Loucy (cell line): Measurements from ENCODE around the gene SGMS1.

Experiments
- H2AFZ ChIP-seq: fragments of 200-600 bp; sonication (generic); 2 replicates; pipeline ENCODE4 v1.6.0; 2016; ENCODE audit warnings: antibody characterized with exemption, mild to moderate bottlenecking, low read length, moderate library complexity
- H3F3A ChIP-seq: fragments of 200-600 bp; 2 replicates; pipeline ENCODE4 v1.6.0; 2016; ENCODE audit warnings: antibody characterized with exemption, low read depth, mild to moderate bottlenecking
- H3K27me3 ChIP-seq: fragments of 200-600 bp; sonication (generic); 2 replicates; pipeline ENCODE4 v1.6.1; 2014; ENCODE audit warnings: low read length, mild to moderate bottlenecking; ENCODE audit not compliant: insufficient read depth, poor library complexity, severe bottlenecking
- H3K36me3 ChIP-seq: fragments of 200-600 bp; sonication (generic); 2 replicates; pipeline ENCODE4 v1.6.1; 2016; ENCODE audit warnings: low read length; ENCODE audit not compliant: insufficient read depth
- H3K4me1 ChIP-seq: fragments of 200-600 bp; sonication (generic); 2 replicates; pipeline ENCODE4 v1.5.1; 2014; ENCODE audit warnings: low read length, mild to moderate bottlenecking; ENCODE audit not compliant: insufficient read depth, poor library complexity, severe bottlenecking
- H3K4me2 ChIP-seq: fragments of 200-600 bp; sonication (generic); 2 replicates; pipeline ENCODE4 v1.6.0; 2014; ENCODE audit warnings: antibody characterized with exemption, low read length, low read depth, mild to moderate bottlenecking; ENCODE audit not compliant: poor library complexity, severe bottlenecking
- H3K4me3 ChIP-seq: fragments of 200-600 bp; sonication (generic); 2 replicates; pipeline ENCODE4 v1.5.1; 2014; ENCODE audit warnings: low read length, mild to moderate bottlenecking, mixed read lengths; ENCODE audit not compliant: poor library complexity, severe bottlenecking
- H3K79me2 ChIP-seq: fragments of 200-600 bp; sonication (generic); 2 replicates; pipeline ENCODE4 v1.6.1; 2014; ENCODE audit warnings: low read length; ENCODE audit not compliant: insufficient read depth
- H3K9ac ChIP-seq: fragments of 200-600 bp; sonication (generic); 2 replicates; pipeline ENCODE4 v1.6.0; 2014; ENCODE audit warnings: mild to moderate bottlenecking, low read depth, low read length, moderate library complexity; ENCODE audit not compliant: poor library complexity, severe bottlenecking
- H3K9me2 ChIP-seq: fragments of 200-600 bp; sonication (generic); replicated peaks from 2 replicates; pipeline ENCODE4 v1.6.1; 2016; ENCODE audit warnings: low read depth, low read length, mixed read lengths
- H3K9me3 ChIP-seq: fragments of 200-600 bp; sonication (generic); 2 replicates; pipeline ENCODE4 v1.6.1; 2014; ENCODE audit warnings: mild to moderate bottlenecking, antibody characterized with exemption, low read length, low read depth; ENCODE audit not compliant: insufficient read depth
- H4K20me1 ChIP-seq: fragments of 200-600 bp; sonication (generic); 2 replicates; pipeline ENCODE4 v1.6.0; 2014; ENCODE audit warnings: antibody characterized with exemption, low read length, mild to moderate bottlenecking; ENCODE audit not compliant: insufficient read depth, poor library complexity, severe bottlenecking
- EZH2phosphoT487 ChIP-seq: fragments of 200-600 bp; IDR thresholded peaks from 2 replicates; pipeline ENCODE4 v1.6.1; 2018; ENCODE audit warnings: antibody characterized with exemption, mild to moderate bottlenecking, moderate library complexity, borderline replicate concordance
- TF ChIP-seq, protein P1 (sequence below): fragments of 200-600 bp; sonication (generic); conservative IDR thresholded peaks from 2 replicates; pipeline ENCODE4 v1.5.1; 2014; ENCODE audit warnings: mild to moderate bottlenecking, antibody characterized with exemption, low read length

Gene SGMS1

DNA sequence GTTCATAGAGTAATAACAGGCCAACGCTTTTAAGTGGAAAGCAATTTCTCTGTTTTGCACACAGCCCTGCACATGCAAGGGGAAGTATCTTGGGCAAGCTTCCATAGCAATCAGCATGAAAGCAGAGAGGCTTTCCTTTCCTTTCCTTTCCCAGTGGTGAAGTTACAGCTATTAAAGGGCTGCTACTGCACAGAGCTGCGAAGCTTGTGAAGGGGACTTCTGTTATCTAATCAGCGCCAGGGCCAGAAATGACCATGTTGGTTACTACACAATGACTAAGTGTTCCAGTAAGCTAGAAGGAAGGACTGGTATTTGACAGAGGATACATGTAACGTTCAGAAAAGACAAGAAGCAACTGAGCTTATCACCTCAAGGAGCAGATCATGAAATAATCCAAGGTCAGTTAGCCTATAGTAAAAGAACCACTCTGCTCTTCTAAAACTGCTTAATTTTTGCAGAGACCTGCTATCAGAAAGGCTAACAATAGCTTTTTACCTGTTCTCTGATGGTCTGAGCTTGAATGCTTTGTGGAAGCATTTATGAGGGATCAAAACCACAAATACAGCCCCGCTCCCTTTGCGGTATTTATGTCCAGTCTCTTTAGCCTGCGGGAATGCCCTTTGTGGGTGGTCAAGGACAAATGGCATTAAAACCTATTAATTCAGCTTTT is 45.9 kb downstream of the SGMS1 start:
- H3K36me3 ChIP-seq, result no peaks in the 10 kb centered on the region
- peaks cover 7% of the 10 kb centered on the region for H3K4me1 ChIP-seq
- no peak overlapping the region for H3K9ac ChIP-seq
- H3F3A ChIP-seq, result no peaks in the 10 kb centered on the region
- H3K9me3 ChIP-seq, result no peaks in the 10 kb centered on the region; the same call in 1 of the 2 replicates
- H4K20me1 ChIP-seq, result no peaks in the 10 kb centered on the region
- no peak overlapping the region for H3K4me2 ChIP-seq
- no peak overlapping the region for H2AFZ ChIP-seq
- H3K9me2 ChIP-seq, result no peaks in the 10 kb centered on the region
- TF ChIP-seq, protein P1, sequence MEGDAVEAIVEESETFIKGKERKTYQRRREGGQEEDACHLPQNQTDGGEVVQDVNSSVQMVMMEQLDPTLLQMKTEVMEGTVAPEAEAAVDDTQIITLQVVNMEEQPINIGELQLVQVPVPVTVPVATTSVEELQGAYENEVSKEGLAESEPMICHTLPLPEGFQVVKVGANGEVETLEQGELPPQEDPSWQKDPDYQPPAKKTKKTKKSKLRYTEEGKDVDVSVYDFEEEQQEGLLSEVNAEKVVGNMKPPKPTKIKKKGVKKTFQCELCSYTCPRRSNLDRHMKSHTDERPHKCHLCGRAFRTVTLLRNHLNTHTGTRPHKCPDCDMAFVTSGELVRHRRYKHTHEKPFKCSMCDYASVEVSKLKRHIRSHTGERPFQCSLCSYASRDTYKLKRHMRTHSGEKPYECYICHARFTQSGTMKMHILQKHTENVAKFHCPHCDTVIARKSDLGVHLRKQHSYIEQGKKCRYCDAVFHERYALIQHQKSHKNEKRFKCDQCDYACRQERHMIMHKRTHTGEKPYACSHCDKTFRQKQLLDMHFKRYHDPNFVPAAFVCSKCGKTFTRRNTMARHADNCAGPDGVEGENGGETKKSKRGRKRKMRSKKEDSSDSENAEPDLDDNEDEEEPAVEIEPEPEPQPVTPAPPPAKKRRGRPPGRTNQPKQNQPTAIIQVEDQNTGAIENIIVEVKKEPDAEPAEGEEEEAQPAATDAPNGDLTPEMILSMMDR, result no peak
- no peak for TF ChIP-seq EZH2phosphoT487
- H3K27me3 ChIP-seq, result no peaks in the 10 kb centered on the region
- no peak overlapping the region for H3K4me3 ChIP-seq
- no peaks in the 10 kb centered on the region for H3K79me2 ChIP-seq

DNA sequence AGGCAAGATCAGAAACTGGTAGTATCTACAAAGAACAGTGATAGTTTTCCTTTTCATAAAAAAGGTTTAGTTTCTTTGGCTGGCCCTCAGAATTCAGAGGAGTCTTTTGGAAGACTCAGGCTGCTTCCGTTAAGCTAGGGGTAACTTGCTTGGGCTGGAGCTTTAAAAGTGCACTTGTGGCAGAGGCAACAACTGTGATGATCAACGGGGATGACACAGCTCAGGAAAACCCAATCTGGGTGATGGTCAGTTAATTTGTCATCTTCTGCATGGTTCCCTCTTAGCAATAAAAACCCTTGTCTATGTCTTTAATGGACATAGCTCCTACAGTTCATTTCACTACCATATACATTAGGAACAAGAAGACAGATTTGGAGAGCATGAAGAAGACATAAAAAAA is 46.7 kb downstream of the SGMS1 start:
- H3K4me2 ChIP-seq, result no peak overlapping the region
- H3K9me3 ChIP-seq, result no peaks in the 10 kb centered on the region; the same call in 1 of the 2 replicates
- no peak for TF ChIP-seq EZH2phosphoT487
- TF ChIP-seq, protein P1, result no peak
- H3K27me3 ChIP-seq, result no peaks in the 10 kb centered on the region
- H3K4me3 ChIP-seq, result no peak overlapping the region
- peaks cover 7% of the 10 kb centered on the region for H3K4me1 ChIP-seq
- no peaks in the 10 kb centered on the region for H4K20me1 ChIP-seq
- H3K9me2 ChIP-seq, result no peaks in the 10 kb centered on the region
- no peak overlapping the region for H2AFZ ChIP-seq
- H3F3A ChIP-seq, result no peaks in the 10 kb centered on the region
- no peaks in the 10 kb centered on the region for H3K79me2 ChIP-seq
- H3K9ac ChIP-seq, result no peak overlapping the region
- H3K36me3 ChIP-seq, result no peaks in the 10 kb centered on the region

GRCh38 chr10:50576245-50576815 is 47.4 kb downstream of the SGMS1 start:
- no peaks in the 10 kb centered on the region for H4K20me1 ChIP-seq
- no peaks in the 10 kb centered on the region for H3F3A ChIP-seq
- H3K79me2 ChIP-seq, result no peaks in the 10 kb centered on the region
- H3K36me3 ChIP-seq, result no peaks in the 10 kb centered on the region
- H3K9me2 ChIP-seq, result no peaks in the 10 kb centered on the region
- H3K4me2 ChIP-seq, result no peak overlapping the region
- no peaks in the 10 kb centered on the region for H3K27me3 ChIP-seq
- no peak overlapping the region for H3K9ac ChIP-seq
- TF ChIP-seq, protein P1, result no peak
- TF ChIP-seq EZH2phosphoT487, result no peak
- no peaks in the 10 kb centered on the region; the same call in 1 of the 2 replicates for H3K9me3 ChIP-seq
- H3K4me3 ChIP-seq, result no peak overlapping the region
- H3K4me1 ChIP-seq, result peaks cover 7% of the 10 kb centered on the region
- no peak overlapping the region for H2AFZ ChIP-seq
